Mammary epithelial cell (primary cell): ENCODE results near the gene SURF4.

Experiments
- EZH2 ChIP-seq: IDR thresholded peaks from 2 replicates; pipeline ENCODE4 v1.6.1; 2012; ENCODE audit warnings: low read length, inconsistent platforms, borderline replicate concordance
- TF ChIP-seq, protein P1 (sequence below), 2 donors: IDR thresholded peaks in 1 of 2; conservative IDR thresholded peaks in 1 of 2; 2 replicates each; pipeline ENCODE4 v1.5.1; 2011 to 2012; ENCODE audit warnings: inconsistent platforms in 2 of 2, low read length in 2 of 2, mild to moderate bottlenecking in 2 of 2, control low read depth in 1 of 2, low read depth in 1 of 2; ENCODE audit not compliant: insufficient read depth in 1 of 2; ENCODE audit errors: extremely low read depth in 1 of 2

DNA sequence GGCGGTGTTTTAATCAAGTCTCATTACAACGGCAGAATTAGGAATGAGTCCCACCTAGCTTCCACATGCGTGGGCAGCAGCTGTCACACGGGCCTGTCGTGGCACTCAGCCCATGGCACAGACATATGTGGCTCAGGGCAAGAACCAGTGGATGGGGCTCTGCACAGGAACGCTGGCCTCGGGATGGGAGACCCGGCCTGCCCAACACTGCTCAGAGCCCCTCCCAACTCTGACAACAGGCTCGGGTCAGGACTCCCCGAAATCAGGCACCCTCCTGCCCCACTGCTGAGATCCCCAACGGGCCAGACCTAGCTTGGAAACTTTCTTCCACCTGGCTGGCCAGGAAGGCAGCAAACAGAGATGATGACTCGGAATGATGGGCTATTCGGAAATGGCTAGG is 34.9 kb downstream of the SURF4 start:
- no peak for TF ChIP-seq EZH2
- TF ChIP-seq, protein P1, sequence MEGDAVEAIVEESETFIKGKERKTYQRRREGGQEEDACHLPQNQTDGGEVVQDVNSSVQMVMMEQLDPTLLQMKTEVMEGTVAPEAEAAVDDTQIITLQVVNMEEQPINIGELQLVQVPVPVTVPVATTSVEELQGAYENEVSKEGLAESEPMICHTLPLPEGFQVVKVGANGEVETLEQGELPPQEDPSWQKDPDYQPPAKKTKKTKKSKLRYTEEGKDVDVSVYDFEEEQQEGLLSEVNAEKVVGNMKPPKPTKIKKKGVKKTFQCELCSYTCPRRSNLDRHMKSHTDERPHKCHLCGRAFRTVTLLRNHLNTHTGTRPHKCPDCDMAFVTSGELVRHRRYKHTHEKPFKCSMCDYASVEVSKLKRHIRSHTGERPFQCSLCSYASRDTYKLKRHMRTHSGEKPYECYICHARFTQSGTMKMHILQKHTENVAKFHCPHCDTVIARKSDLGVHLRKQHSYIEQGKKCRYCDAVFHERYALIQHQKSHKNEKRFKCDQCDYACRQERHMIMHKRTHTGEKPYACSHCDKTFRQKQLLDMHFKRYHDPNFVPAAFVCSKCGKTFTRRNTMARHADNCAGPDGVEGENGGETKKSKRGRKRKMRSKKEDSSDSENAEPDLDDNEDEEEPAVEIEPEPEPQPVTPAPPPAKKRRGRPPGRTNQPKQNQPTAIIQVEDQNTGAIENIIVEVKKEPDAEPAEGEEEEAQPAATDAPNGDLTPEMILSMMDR (conservative IDR thresholded peaks at IDR 0.05 in 1 of 2, IDR thresholded peaks at IDR 0.05 in 1 of 2; ENCODE audit: extremely low read depth in 1 of 2, insufficient read depth in 1 of 2, low read depth in 1 of 2, low read length in 2 of 2) = no peak
